HTERT RPE-1 (cell line): ENCODE results near the gene GALNT11.
"Not testable (repeated sequence)": the region's sequence is repeated elsewhere in the genome, so short reads cannot be mapped to it uniquely, and the experiment has no call there.

Source experiments
- in situ Hi-C: fragments of 300-500 bp; cut with MboI; formaldehyde crosslinking; loops from 4 replicates; pipeline ENCODE4 v1.14.3; 2020; ENCODE audit warnings: low sequenced_read_pairs

GALNT11 gene

DNA sequence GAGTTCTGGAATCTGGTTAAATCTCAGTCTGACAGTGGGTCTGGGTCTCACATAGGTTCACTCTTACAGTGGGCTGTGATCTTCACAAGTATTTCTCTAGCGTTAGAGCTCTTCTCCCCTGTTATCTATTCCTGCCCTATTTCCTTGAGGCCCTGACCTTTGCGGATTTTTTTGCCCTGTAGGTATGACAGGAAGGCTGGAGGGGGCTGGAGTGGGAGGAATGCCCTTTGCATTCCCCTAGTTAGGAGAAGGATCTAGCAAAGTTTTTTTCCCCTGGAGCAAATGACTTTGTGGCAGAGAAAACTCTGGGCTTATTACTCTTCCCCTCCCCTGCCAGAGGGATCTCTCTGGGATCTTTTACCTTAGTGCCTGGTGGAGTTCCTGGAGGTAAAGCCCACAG is 49.2 kb downstream of the GALNT11 start:
- in situ Hi-C loops: no loop called here

DNA sequence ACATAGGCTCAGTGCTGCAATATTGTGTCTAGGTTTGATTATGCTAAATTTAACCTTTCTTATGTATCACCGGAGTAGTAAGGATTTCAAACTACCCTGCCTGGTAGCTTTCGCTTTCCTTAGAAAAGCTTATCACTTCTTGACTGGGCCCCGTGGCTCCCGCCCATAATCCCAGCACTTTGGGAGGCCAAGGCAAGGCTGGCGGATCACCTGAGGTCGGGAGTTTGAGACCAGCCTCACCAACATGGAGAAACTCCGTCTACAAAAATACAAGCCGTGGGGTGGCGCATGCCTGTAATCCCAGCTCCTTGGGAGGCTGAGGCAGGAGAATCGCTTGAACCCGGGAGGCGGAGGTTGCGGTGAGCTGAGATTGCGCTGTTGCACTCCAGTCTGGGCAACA is 49.9 kb downstream of the GALNT11 start:
- in situ Hi-C loops: not testable (repeated sequence)

DNA sequence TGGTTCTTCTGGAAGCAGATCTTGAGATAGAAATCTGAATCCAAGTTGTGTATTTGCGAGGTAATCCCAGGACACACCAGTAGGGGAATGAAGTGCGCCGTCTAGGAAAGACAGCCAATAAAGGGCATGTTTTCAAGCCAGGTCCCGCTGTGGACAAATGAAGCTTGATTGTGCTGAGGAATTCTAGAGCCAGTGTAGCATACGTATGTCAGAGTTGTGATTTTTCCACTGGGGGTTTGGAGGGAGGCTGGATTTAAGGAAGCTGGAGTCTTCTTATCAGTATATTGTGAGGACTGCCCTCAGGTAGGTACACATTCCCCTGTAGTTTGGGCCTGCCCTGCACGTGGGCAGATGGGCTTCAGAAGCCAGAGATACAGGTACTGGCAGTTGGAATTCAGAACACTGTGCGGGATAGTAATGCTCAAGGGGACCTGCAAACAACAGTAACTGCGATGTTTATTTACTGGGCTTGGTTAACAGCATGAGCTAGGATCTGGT is 50.9 kb downstream of the GALNT11 start:
- in situ Hi-C loops: no loop called here

DNA sequence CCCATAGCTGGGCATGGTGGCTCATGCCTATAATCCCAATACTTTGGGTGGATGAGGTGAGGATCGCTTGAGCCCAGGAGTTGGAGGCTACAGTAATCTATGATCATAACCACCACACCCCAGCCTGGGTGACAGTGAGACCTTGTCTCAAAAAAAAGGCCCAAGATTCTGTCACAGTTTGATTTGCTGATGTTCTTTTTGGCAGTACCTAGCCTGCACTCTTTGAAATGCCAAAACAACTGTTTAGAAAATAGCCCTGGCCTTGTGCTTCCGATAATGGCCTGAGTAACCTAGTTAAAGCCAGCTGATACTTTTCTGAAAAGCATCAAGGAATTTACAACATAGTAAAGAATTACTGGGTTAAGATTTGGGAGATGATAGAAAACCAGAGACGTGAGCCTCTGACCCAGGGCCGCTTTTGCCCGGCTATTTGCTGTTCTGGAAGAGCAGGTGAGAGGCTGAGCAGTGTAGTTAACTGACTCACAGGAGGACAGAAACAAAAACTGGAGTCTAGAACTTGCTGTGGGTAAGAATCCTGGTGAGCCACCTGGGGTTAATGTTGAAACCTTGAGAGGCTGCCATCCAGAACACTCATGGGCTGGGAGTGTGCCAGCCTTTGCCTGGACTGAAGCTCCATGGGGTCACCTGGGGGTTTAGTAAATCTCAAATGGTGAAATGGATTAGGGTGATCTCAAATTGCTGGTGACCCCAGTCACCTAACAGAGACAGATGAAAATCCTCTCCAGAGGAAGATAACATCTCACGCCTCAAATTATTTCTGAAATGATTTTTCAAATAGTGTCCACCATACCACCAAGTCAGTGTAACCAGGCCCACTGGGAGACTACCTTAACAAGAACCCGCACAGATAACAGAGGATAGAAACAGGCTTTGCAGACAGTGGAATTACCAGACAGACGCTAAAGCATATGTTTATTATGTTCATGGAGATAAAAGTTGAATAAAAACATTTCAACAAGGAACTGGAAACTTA is 51.8 kb downstream of the GALNT11 start:
- in situ Hi-C loops: no loop called here

DNA sequence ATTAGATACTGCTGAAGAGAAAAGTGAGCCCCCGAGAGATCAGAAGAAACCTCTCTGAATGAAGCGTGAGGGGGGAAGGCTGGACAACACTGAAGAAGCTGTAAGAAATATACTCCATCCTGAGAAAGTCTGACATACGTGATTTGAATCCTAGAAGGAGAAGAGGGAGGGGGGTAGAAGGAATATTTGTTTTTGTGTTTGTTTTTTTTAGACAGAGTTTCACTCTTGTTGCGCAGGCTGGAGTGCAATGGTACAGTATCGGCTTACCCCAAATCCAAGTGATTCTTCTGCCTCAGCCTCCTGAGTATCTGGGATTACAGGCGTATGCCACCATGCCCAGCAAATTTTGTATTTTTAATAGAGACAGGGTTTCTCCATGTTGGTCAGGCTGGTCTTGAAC is 52.6 kb downstream of the GALNT11 start:
- in situ Hi-C loops: no loop called here

DNA sequence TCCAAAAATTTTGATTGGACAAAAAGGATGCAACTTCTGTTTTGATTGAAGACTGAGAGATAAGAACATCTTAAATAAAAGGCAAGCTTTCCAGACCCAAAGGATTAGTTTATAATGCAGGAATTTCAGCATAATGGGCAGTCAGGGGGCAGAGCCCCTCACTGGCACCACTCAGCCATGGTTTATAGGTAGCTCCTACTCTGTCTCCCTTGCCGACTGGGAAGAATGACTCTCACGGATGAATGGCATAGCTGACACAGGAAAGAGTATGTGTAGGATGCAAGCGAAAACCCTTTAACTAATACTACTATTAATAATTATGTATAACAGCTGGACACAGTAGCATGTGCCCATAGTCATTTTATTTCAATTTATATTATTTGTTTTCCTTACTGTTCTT is 53.3 kb downstream of the GALNT11 start:
- in situ Hi-C loops: no loop called here

DNA sequence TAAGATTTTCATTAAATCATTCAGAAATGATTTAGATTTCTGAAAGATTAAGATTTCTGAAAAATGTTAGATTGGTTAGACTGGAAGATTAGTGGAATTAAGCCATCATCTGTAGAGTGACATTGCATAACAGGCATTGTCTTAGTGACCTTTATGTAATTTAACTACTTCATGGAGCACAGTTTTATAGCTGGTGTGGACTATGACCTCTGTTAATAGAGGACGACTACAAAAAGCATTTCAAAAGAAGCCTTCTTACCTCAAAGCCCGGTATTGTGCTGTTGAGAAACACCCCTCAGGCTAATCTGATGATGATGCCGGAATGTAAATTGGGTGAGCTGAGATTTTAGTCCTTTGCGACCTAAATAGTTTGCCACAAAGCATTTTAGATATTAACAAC is 55.6 kb downstream of the GALNT11 start:
- in situ Hi-C loops: no loop called here

DNA sequence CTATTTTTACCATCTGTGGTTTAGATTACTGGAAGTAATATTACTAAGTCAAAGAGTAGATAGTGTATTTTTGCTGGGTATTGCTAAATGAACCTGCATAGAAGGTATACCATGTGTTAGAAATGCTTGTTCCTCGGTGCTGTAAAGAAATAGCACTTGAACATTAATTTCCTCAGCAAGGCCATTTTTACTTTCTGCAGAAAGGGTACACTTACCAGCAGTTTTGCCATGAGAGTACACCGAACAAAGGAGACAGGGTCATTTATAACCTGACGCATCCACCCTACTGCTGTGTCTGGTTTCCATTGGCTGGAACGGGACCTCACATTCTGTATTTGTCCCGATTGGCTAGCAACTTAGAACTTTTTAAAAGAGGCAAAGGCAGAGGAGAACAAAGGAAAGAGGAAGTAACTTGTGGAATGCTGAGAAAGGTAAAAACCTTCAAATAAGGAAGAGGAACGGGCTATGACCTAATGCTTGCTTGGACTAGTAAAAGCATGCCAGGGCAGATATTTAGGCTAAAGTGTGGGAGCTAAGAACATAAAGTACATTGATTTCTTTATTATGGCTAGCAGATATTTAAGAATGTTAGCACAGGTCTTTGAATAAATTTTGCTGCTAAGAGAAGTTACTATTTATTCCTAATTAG is 56.7 kb downstream of the GALNT11 start:
- in situ Hi-C loops: not testable (repeated sequence)

DNA sequence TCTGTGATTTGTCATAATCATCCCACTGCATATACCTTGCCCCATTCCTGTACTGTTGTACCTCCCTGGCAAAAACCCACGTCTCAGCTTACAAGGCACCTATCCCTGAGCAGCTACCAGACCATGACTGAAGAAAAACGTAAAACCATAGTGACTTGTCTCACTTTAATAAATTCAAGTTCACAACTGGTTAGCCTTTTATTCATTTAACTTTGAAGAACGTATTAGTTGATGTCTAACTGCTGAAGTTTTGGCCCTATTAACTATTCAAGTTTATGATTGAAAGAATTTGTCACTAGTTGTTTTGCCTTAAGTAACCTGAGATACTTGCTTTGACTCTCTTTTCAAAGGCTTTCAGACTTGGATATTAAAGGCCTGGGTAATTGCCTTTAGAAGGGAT is 59.7 kb downstream of the GALNT11 start:
- in situ Hi-C loops: no loop called here

DNA sequence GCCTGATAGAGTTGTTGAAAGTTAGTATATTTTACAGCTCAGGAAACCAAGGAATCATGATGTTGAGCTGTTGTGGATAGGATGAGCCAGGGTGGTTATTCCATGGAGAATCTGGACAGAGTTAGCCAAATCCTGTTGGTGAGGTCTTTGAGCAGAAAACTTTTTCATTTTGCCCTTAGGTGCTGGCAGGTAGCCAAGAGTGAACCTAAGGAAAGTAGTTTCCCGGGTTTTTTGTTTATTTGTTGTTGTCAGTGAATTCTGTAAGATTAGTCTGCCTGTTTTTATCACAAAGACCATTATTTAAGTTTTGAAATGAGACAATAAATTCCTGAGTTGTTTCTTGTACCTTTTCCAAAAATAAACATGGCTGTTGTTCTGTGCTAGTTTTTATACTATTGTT is 61.0 kb downstream of the GALNT11 start:
- in situ Hi-C loops: no loop called here

DNA sequence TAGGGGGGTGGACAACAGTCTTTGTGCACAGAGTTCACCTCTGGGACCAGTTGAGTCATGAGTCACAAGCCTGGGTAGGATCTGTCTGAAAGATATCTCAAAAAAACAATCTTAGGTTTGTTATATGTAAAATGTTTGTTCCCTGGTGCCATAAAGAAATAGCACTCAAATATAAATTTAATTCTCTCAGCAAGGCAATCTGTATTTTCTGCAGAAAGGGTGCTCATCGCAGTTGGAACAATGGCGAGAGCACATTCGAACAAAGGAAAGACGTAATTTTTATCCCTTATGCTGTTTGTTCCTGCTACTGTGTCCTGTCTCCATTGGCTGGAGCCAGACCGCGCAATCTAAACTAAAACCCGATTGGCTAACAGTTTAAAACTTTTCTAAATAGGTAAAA is 63.7 kb downstream of the GALNT11 start:
- in situ Hi-C loops: no loop called here

DNA sequence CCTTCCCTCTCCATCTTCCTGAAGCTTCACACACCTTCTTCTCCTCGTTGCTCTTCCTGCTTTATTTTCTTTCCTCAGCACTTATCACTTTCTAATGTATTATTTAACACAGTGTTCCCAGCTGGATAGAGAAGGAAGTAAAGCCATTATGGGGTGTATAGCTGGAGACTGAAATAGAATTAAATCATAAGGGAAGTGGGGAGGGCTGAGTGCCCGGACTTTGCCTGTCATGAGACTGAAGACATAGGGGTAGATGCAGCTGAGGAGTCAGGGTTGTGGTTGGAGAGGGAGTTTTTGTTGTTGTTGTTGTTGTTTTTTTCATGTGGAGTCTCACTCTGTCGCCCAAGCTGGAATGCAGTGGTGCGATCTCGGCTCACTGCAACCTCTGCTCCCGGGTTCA is 65.3 kb downstream of the GALNT11 start:
- in situ Hi-C loops: no loop called here

DNA sequence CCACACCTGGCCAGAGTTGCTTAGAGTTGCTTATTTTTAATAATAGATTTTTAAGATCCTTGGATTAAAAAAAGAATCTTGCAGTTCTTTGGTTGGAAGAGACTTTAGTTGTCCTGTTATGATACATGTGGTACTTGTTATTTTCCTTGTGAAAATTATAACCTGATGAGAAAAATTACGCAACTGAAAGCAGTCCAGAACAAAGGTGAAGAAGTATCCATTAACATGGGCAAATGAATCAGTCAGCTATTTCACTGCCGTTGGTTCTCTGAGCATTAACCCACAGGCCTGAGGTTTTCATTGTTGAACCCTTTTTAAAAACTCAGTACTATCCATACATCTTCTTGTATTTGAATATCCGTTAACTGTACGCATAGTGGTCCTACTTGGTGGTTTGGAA is 68.2 kb downstream of the GALNT11 start:
- in situ Hi-C loops: no loop called here

DNA sequence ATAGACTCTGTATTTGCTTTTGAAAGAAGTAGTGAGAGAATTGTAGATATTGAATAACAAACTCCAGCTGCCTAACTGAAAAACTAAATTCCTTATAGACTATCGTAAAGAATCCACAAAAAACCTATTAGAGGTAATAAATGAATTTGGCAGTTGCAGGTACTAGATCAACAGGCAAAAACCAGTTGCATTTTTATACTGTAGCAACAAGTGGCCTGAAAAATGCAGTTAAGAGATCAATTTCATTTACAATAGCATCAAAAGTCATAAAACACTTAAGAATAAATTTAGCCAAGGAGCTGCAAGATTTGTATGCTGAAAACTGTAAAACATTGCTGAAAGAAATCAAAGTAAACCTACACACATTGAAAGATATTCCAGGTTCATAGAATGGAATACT is 70.3 kb downstream of the GALNT11 start:
- in situ Hi-C loops: no loop called here

DNA sequence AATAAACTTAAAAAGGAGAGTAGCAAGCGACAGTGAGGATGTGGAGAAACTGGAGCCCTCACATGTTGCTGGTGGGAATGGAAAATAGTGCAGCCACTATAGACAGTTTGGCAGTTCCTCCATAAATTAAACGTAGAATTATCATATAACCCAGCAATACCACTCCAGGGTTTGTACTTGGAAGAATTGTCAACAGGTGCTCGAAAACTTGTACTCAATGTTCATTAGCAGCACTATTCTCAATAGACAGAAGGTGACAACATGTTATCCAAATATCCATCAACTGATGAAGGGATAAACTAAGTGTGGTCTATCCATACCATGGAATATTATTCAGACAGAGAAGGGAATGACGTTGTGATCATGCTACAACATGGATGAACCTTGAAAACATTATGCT is 71.9 kb downstream of the GALNT11 start:
- in situ Hi-C loops: no loop called here

DNA sequence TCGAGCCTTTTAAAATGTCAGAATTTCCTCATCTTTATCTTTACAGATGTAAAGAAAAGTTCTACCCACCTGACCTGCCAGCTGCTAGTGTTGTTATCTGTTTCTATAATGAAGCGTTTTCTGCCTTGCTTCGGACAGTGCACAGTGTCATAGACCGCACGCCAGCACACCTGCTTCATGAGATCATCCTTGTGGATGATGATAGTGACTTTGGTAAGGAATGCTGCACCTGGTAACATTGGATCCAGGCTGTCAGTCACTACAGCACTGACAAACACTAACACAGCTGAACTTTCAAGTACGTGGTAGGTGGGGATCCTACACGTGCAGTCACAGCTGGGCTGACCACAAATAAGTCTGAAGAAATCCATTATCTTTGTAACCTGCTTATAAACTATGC is 77.6 kb downstream of the GALNT11 start:
- in situ Hi-C loops: no loop called here

DNA sequence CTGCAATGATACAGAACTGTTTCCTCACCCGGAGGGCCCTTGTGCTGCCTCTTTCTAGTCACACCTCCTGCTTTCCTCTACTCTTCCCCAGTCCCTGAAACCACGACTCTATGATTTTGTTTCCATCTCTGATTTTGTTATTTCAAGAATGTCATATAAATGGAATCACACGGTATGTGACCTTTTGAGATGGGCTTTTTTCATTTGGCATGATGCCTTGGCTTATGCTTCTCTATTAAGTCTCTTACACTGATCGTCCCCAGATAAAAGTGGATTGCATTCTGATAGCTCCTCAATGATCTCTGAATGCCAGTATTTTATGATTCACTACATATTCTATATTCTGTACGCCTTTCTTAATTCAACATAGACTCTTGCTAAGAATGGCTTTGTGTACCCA is 78.2 kb downstream of the GALNT11 start:
- in situ Hi-C loops: no loop called here

DNA sequence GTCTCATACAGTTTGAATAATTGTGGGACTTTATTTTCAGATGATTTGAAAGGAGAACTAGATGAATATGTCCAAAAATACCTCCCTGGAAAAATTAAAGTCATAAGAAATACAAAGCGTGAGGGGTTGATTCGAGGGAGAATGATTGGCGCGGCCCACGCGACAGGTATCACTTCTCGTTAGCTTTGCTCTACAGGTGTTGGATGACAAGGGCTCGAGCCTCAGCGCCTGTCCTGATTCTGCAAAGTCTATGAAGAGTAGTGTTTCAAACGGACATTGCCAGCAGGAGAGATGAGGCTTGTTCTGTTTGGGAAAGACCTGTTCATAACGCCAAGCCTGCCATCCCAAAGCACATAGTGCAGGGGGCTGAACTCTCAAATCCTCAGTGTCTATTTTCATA is 79.7 kb downstream of the GALNT11 start:
- in situ Hi-C loops: no loop called here

DNA sequence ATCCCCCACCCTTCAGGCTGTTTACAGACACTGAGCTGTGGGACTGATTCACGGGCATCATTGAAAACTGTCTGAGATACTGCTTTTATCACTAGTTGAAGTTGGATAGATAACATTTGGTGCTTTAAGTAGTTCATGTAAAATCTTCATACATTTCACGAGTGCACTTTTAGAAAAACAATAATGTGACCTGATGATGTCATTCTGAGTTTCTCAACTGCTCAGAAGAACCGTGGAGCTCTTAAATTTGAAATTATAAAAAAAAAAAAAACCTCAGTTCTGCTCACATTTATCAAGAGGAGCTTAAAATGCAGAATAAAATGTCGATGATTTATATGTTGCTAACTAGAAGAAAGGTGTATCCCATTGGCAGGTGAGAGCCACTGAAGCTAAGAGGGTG is 81.5 kb downstream of the GALNT11 start:
- in situ Hi-C loops: no loop called here

DNA sequence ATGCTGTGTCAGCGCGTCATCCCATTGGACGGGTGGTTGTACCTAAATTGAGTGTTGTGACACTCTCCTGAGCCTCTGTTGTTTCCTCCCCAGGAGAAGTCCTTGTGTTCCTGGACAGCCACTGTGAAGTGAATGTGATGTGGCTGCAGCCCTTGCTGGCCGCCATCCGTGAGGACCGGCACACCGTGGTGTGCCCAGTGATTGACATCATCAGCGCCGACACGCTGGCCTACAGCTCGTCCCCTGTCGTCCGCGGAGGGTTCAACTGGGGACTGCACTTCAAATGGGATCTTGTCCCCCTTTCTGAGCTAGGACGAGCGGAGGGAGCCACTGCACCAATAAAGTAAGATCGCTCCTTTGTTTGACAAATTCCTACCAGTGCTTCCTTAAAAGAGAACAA is 82.5 kb downstream of the GALNT11 start:
- in situ Hi-C loops: no loop called here

DNA sequence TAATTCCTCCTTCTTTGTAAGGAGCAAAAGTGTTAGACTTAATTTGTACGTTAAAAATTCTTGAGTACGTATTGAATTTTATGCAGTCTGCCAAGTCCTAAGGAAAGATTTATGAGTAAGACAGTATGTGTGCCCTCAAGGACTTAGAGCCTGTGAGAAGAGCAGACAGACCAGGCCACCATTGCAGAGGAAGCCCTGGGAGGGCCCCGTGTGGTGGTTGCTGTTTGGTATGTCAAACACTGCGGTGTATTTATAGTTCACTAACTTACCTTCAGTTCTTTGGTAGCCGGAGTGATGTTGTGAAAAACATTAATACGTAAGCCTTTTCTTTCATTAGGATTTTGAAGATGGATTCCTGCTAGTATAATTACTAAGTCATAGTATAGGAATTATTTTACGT is 82.9 kb downstream of the GALNT11 start:
- in situ Hi-C loops: no loop called here

DNA sequence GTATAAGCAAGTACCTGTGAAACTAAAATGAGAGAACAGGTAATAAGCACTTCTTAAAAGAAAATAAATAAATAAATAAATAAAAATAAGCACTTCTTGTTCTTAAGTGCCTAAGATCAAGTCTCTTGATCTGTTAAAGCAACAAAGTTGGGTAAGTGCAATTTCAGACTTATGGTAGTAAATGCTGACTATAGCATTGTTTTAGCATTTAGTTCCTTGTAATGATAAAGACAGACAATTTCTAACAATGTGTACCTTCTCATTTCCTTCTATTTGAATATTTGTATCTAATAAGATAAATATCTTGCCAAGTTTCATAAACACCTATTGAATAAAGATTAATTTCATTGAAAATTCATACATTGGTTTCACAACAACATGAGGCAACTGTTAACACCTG is 87.4 kb downstream of the GALNT11 start:
- in situ Hi-C loops: no loop called here
